Dermis lymphatic vessel endothelial cell (primary cell): ENCODE measurements around the gene MC5R. TPM values are rescaled to one million over a fixed set of nuclear protein-coding genes. Genes with fewer than 3 reads are reported as not detected.

Source experiments
- total RNA-seq: library from RNA; depleted of rRNA; stranded (reverse); fragments of >200 nt; gene quantifications from 2 replicates; pipeline ENCODE4 v1.2.1, GENCODE V29; 2014

Gene MC5R
- not detected in 2 replicates for total RNA-seq

DNA sequence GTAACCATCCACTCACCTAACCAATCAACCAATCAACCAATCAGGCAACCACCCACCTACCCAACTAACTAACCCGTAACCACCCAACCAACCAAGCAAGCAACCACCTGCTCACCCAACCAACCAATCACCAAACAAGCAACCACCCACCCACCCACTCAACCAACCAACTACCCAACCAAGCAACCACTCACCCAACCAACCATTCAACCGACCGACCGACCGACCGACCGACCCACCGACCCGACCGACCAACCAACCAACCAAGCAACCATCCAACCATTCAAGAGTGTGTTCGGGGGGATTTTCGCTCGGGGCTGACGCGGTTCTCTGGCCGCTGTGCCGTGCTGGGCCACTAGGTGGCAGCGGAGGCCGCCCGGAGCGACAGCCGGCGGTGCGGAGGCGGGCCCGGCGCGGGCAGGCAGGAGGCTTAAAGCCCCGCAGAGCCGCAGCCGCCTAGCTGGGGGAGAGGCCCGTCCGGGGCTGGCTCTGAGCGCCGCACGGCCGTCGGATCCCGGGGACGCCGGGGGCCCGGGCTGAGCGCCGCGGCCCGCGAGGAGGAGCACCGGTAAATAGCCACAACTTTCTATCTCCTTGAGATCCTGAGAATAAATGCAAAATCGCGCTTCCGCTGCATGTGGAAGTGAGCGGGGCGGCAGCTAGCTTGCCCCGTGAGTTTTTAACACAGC, at the start of gene MC5R:
TSS of gene MC5R (plus strand) at position 443 of the 689 bp plus-strand sequence. CDS start 1,617 bp downstream, outside the sequence.

Other genes starting within 250 kb of the MC5R start
- 21.2 and 22.3 TPM in 2 replicates for gene FAM210A, start 97.6 kb upstream of the MC5R start, total RNA-seq
- gene RNMT, start 97.5 kb upstream of the MC5R start, total RNA-seq = 21.7 TPM in 2 replicates
- gene MC2R, start 91.4 kb downstream of the MC5R start, total RNA-seq = not detected in 2 replicates